SH-SY5Y (cell line): ENCODE data around the gene SEMA3C.

Experiments used
- GATA2 ChIP-seq: IDR thresholded peaks from 2 replicates; pipeline ENCODE4 v1.6.1; 2011; ENCODE audit warnings: mild to moderate bottlenecking, low read depth, low read length
- GATA3 ChIP-seq: IDR thresholded peaks from 2 replicates; pipeline ENCODE4 v1.6.1; 2011; ENCODE audit warnings: low read depth, mild to moderate bottlenecking, low read length, moderate library complexity

DNA sequence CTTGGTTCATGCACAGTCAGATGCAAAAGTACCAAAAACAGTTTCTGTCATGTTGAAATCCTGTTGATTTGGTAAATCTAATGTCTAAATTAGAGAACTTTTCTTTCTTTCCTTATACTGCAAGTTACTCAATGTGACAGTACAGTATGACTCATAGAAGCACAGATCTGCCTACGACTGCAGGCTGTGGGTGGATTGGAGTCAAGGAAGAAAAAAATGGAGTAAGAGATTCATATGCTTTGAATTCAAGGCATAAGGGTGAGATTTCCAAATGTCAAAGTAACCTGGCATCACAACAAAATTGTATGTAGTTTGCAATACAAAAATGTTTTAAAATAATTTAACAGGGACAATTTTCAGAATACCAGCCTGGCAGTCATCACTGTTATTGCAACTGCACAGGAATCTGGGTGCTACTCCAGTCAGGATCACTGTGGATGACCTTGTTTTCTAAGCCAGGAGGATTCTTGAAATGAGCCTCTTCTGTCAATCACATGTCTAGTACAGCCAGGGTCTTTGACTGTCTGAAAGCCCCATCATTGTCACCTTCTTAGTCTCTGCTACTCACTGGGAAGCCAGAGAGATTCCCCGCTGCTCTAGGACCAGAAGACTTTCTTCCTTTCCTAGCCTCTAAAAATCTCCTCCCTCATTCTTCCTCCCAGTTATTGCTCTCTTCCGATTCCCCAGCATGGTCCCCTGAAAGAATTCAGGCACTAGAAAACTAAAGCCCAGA lies 196.8 kb downstream of the SEMA3C start:
- no peak for TF ChIP-seq GATA2
- TF ChIP-seq GATA3, result no peak
